Measurements from ENCODE around the gene SIMC1. TPM values are rescaled to one million over a fixed set of nuclear protein-coding genes. Genes with fewer than 3 reads are reported as not detected.
"Not testable (repeated sequence)": the region's sequence is repeated elsewhere in the genome, so short reads cannot be mapped to it uniquely, and the experiment has no call there.

The SIMC1 gene
- polyA plus RNA-seq (ENCODE audit: insufficient read length in 12 of 12): 10 to 100 TPM in 11 of 12 donors, not detected in 1; 11.1 to 24.0 (median 15.2) TPM
- long read RNA-seq, donor 1: 0 reads
- long read RNA-seq, donor 2: 0 reads
- long read RNA-seq, donor 3: 0 reads
- long read RNA-seq, donor 4, partial matches to known transcripts: 0 of 1 reads
- long read RNA-seq, donor 4, other reads (novel, unspliced or antisense): 0 of 1 reads
- long read RNA-seq, donor 5, partial matches to known transcripts: 28 of 72 reads
- long read RNA-seq, donor 5, other reads (novel, unspliced or antisense): 42 of 72 reads
- long read RNA-seq, donor 6: 0 reads
- long read RNA-seq, donor 7: 0 reads
- long read RNA-seq, donor 8, partial matches to known transcripts: 12 of 15 reads
- long read RNA-seq, donor 8, other reads (novel, unspliced or antisense): 0 of 15 reads
- long read RNA-seq, donor 9, partial matches to known transcripts: 7 of 7 reads
- long read RNA-seq, donor 9, other reads (novel, unspliced or antisense): 0 of 7 reads
- long read RNA-seq, donor 10, partial matches to known transcripts: 0 of 1 reads
- long read RNA-seq, donor 10, other reads (novel, unspliced or antisense): 0 of 1 reads
- long read RNA-seq, donor 11, partial matches to known transcripts: 5 of 6 reads
- long read RNA-seq, donor 11, other reads (novel, unspliced or antisense): 0 of 6 reads

GRCh38 chr5:176237971-176238644 lies at the start of gene SIMC1:
Gene SIMC1 (plus strand): TSS chr5:176238424. CDS start chr5:176238509, 85 bp downstream.
- DNase-seq: not testable (repeated sequence)

- DNase-seq: no peak
Observed at GRCh38 chr5:176188506-176189193, 49.6 kb upstream of the SIMC1 start.

- no peak for DNase-seq
Observed at GRCh38 chr5:176189857-176190256, 48.4 kb upstream of the SIMC1 start.

GRCh38 chr5:176190886-176191755 lies 47.1 kb upstream of the SIMC1 start:
- DNase-seq: no peak

- DNase-seq: no peak
Observed at GRCh38 chr5:176192094-176192721, 46.0 kb upstream of the SIMC1 start.

GRCh38 chr5:176192722-176193117 lies 45.5 kb upstream of the SIMC1 start:
- DNase-seq: not testable (repeated sequence)

- DNase-seq: not testable (repeated sequence)
Observed at GRCh38 chr5:176193636-176194035, 44.6 kb upstream of the SIMC1 start.

GRCh38 chr5:176194238-176195083 lies 43.8 kb upstream of the SIMC1 start:
- DNase-seq: not testable (repeated sequence)

- DNase-seq: not testable (repeated sequence)
Observed at GRCh38 chr5:176195084-176195413, 43.2 kb upstream of the SIMC1 start.

GRCh38 chr5:176195487-176196207 lies 42.6 kb upstream of the SIMC1 start:
- DNase-seq: not testable (repeated sequence)

- DNase-seq: not testable (repeated sequence)
Observed at GRCh38 chr5:176196781-176197180, 41.4 kb upstream of the SIMC1 start.

GRCh38 chr5:176197234-176197858 lies 40.9 kb upstream of the SIMC1 start:
- DNase-seq: not testable (repeated sequence)

GRCh38 chr5:176198299-176198698 lies 39.9 kb upstream of the SIMC1 start:
- not testable (repeated sequence) for DNase-seq

- DNase-seq: not testable (repeated sequence)
Observed at GRCh38 chr5:176198991-176199733, 39.1 kb upstream of the SIMC1 start.

GRCh38 chr5:176199803-176200399 lies 38.3 kb upstream of the SIMC1 start:
- not testable (repeated sequence) for DNase-seq

GRCh38 chr5:176201811-176202210 lies 36.4 kb upstream of the SIMC1 start:
- no peak for DNase-seq

- DNase-seq: no peak
Observed at GRCh38 chr5:176203086-176203485, 35.1 kb upstream of the SIMC1 start.

Measured in muscle of arm (tissue), 14 donors.